ENCODE measurements around the gene NRN1.

Gene NRN1

GRCh38 chr6:5990786-5991185 is 15.9 kb downstream of the NRN1 start:
- DNase-seq (ENCODE audit: extremely low read depth, low read depth), result no peak
- no peak for TF ChIP-seq CTCF (IDR thresholded peaks at IDR 0.05; ENCODE audit: low read depth, low read length)

- no peak for TF ChIP-seq CTCF (IDR thresholded peaks at IDR 0.05; ENCODE audit: low read depth, low read length)
- no peak for DNase-seq (ENCODE audit: extremely low read depth, low read depth)
These were observed 17.5 kb downstream of the NRN1 start for GRCh38 chr6:5989141-5989723.

- no peak for TF ChIP-seq CTCF (IDR thresholded peaks at IDR 0.05; ENCODE audit: low read depth, low read length)
- DNase-seq (ENCODE audit: extremely low read depth, low read depth), result no peak
These were observed 19.9 kb downstream of the NRN1 start for GRCh38 chr6:5986861-5987260.

GRCh38 chr6:5984150-5985089 is 22.3 kb downstream of the NRN1 start:
- no peak for DNase-seq (ENCODE audit: extremely low read depth, low read depth)
- TF ChIP-seq CTCF (IDR thresholded peaks at IDR 0.05; ENCODE audit: low read depth, low read length), result no peak

GRCh38 chr6:5981126-5982026 is 25.3 kb downstream of the NRN1 start:
- no peak for TF ChIP-seq CTCF (IDR thresholded peaks at IDR 0.05; ENCODE audit: low read depth, low read length)
- no peak for DNase-seq (ENCODE audit: extremely low read depth, low read depth)

GRCh38 chr6:5979650-5980420 is 26.9 kb downstream of the NRN1 start:
- DNase-seq (ENCODE audit: extremely low read depth, low read depth), result no peak
- TF ChIP-seq CTCF (IDR thresholded peaks at IDR 0.05; ENCODE audit: low read depth, low read length), result no peak

All from AG09319 (cell line).